Measurements from ENCODE around the gene FAM131A.

The FAM131A gene

GRCh38 chr3:184373422-184373821, 36.0 kb downstream of the FAM131A start:
- H3K27me3 ChIP-seq: peaks cover 61% of the 10 kb centered on the region
- TF ChIP-seq CTCF (IDR thresholded peaks at IDR 0.05; ENCODE audit: low read depth, low read length): no peak
- no peaks in the 10 kb centered on the region for H3K4me1 ChIP-seq
- H3K36me3 ChIP-seq: peaks cover 2% of the 10 kb centered on the region; the same call in 1 of the 2 replicates
- H3K4me3 ChIP-seq (ENCODE audit: low read depth, low read length): no peak overlapping the region
- DNase-seq: no peak
- no peaks in the 10 kb centered on the region for H3K9me3 ChIP-seq

- H3K4me3 ChIP-seq (ENCODE audit: low read depth, low read length): no peak overlapping the region
- no peak for TF ChIP-seq CTCF (IDR thresholded peaks at IDR 0.05; ENCODE audit: low read depth, low read length)
- H3K4me1 ChIP-seq: peaks cover 10% of the 10 kb centered on the region
- H3K27me3 ChIP-seq: peaks cover 81% of the 10 kb centered on the region
- no peaks in the 10 kb centered on the region for H3K9me3 ChIP-seq
- DNase-seq: no peak
- H3K36me3 ChIP-seq: no peaks in the 10 kb centered on the region
These were observed 38.5 kb downstream of the FAM131A start for GRCh38 chr3:184375747-184376461.

GRCh38 chr3:184377374-184377773, 40.0 kb downstream of the FAM131A start:
- Histone ChIP-seq H3K36me3 (no peaks in the 10 kb centered on the region), H3K4me3 (ENCODE audit: low read depth, low read length) (no peak overlapping the region), H3K27me3 (peaks cover 92% of the 10 kb centered on the region), H3K9me3 (no peaks in the 10 kb centered on the region), H3K4me1 (peaks cover 10% of the 10 kb centered on the region)
- no peak for TF ChIP-seq CTCF (IDR thresholded peaks at IDR 0.05; ENCODE audit: low read depth, low read length)
- DNase-seq: no peak

- DNase-seq: no peak
- Histone ChIP-seq H3K4me3 (ENCODE audit: low read depth, low read length) (no peak within 1 kb of the TSS), H3K9me3 (no peaks in the 10 kb centered on the region), H3K36me3 (no peaks in the 10 kb centered on the region), H3K27me3 (peaks cover 88% of the 10 kb centered on the region), H3K4me1 (peaks cover 10% of the 10 kb centered on the region)
- TF ChIP-seq CTCF (IDR thresholded peaks at IDR 0.05; ENCODE audit: low read depth, low read length): no peak
These were observed 40.6 kb downstream of the FAM131A start, which contains the start of gene THPO for GRCh38 chr3:184377882-184378445. Gene THPO (minus strand): TSS chr3:184378207. CDS start chr3:184376259, 1,948 bp downstream.

- Histone ChIP-seq H3K9me3 (no peaks in the 10 kb centered on the region), H3K4me3 (ENCODE audit: low read depth, low read length) (no peak overlapping the region), H3K36me3 (no peaks in the 10 kb centered on the region), H3K4me1 (peaks cover 10% of the 10 kb centered on the region), H3K27me3 (peaks cover 79% of the 10 kb centered on the region)
- no peak for TF ChIP-seq CTCF (IDR thresholded peaks at IDR 0.05; ENCODE audit: low read depth, low read length)
- DNase-seq: no peak
These were observed 41.4 kb downstream of the FAM131A start for GRCh38 chr3:184378651-184379357.

Measured in BE2C (cell line).